HG02610 (cell line): ENCODE results near the gene CTSL.

ENCODE experiments used
- ATAC-seq: cut with Tn5 transposase; IDR thresholded peaks from one replicate; pipeline ENCODE4 v1.9.1; 2021; ENCODE audit warnings: mild to moderate bottlenecking, moderate library complexity; ENCODE audit not compliant: unreplicated experiment

Gene CTSL

DNA sequence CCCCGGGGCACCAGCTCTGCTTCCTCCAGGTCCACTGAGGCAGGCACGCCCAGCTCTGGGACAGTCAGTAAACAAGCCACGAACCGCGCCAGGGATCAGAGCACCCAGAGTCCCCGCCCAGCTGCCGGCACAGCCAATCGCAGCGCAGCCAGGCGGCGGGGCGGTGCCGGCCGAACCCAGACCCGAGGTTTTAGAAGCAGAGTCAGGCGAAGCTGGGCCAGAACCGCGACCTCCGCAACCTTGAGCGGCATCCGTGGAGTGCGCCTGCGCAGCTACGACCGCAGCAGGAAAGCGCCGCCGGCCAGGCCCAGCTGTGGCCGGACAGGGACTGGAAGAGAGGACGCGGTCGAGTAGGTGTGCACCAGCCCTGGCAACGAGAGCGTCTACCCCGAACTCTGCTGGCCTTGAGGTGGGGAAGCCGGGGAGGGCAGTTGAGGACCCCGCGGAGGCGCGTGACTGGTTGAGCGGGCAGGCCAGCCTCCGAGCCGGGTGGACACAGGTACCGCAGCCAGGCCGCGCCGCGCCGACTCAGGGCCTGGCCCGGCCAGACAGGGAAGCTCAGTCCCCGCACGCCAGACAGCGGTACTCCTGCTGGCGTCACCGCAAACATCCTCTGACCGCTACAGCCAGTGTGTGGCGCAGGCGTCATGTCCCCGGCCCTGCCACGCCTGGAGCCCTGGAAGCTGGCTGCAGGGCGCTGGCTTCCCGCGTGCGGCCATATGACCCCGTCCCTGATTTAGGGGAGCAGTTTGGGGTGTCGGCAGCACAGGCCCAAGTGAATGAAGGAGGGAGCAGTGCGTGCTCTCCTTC lies at the start of gene CTSL:
Gene CTSL (plus strand): TSS at position 220 of the 810 bp plus-strand sequence. CDS start 1,485 bp downstream, outside the sequence.
- ATAC-seq = no peak

DNA sequence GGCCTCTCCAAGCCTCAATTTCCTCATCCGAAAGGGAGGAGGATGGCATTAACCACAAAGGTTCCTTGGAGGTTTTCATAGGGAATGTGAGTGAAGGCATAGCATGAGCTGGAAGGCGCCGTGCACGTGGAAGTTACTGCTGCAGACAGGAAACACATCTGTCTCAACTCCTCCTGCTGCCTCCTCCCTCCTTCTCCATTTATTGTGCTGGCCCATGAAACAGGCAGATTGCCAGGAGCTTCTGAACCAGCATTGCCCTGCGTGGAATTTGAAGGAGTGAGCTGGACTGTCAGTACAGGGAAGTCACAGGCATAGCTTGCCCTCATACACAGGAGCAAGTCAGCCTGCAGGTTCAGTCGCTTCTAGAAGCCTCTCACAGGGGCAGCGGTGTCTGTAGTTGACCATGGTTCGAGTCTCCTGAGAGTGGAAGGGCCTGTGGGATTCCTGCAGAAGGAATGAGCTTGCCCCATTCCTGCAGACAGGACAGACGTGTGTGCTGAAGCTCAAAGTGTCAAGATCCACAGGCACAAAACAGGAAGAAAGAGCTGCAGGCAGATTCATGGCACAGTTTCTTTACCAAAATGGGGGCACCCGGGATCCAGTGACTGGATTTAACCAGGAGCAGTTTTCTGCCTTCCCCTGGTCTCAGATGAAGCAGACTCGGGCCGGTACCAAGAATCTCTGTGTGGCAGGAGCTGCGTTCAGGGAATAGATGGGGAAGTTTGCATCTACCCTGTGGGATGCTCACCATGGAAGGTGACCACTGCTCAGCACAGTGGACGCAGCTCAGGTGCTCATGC lies 48.7 kb upstream of the CTSL start:
- ATAC-seq = no peak

DNA sequence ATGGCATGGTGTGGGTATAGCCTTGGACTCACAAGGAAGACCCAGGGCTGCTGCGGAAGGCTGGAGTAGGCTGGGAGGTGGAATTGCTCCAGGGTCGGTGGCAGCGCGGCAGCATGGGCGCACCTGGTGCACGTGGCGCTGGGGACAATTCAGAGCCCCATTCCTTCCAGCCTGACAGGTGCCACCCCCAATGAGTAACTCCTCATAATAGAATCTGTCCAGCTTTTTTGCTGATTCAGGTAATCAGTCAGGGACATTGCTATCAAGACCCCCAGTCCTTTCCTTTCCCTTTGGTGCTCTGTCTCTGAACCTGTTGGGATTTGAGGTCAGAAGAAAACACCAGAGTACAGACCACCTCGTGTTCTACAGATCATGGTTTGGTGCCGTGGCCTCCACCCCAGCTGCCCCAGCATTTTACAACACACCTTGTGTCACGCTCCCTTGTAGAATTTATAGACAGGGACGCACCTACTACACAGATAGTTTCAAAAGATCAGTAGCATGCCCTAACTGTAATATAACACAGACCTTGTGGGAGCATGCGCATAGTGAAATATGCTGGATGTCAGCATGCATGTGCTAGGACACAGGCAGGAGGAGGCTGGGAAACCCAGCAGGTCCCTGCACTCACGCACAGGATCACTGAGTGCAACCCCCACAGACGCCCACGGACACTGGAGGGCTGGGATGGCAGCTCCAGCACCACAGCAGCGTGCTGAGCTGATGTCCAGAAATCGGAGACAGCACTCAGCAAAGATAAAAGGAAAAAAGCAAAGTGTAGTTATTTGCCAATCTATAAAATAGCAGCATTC lies 47.9 kb upstream of the CTSL start:
- no peak for ATAC-seq

- no peak for ATAC-seq
Observed at GRCh38 chr9:87678650-87679355, 47.1 kb upstream of the CTSL start.

GRCh38 chr9:87681271-87682061 lies 44.5 kb upstream of the CTSL start:
- ATAC-seq = no peak

DNA sequence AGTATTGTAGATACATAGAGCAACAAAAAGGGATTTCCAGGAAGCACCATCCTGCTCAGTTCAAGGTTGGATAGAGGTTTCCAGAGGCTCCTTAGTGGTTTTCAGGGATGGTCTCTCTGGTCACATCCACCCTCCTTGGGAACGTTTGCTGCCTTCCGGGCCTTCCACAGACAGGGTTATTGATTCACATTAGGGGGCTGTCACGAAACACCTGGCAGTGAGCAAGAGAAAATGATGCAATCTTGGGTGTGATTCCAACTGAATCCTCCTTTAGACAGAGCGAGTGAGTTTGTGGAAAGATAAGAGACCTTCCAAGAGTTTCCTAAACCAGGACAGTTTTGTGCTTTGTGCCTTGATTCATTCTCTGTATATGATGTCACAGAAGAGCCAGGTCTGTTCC lies 43.8 kb upstream of the CTSL start:
- ATAC-seq = no peak

DNA sequence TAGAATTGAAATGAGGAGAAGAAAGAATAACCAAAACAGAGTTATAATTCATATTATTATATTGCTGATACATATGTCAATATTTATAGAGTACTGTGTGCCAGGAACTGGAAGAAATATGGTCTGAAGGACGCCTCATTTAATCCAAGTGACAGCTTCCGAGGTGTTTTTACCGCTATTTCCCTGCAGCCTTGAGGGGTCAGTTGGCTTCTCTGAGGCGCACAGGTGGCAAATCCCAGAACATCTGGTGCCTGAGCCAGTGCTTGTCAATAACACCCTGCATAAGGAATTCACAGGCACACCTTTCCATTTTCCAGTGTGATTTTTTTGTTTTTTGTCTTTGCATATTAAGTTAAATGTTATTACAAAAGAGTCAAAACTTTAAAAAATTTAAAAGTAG lies 43.3 kb upstream of the CTSL start:
- ATAC-seq = no peak

DNA sequence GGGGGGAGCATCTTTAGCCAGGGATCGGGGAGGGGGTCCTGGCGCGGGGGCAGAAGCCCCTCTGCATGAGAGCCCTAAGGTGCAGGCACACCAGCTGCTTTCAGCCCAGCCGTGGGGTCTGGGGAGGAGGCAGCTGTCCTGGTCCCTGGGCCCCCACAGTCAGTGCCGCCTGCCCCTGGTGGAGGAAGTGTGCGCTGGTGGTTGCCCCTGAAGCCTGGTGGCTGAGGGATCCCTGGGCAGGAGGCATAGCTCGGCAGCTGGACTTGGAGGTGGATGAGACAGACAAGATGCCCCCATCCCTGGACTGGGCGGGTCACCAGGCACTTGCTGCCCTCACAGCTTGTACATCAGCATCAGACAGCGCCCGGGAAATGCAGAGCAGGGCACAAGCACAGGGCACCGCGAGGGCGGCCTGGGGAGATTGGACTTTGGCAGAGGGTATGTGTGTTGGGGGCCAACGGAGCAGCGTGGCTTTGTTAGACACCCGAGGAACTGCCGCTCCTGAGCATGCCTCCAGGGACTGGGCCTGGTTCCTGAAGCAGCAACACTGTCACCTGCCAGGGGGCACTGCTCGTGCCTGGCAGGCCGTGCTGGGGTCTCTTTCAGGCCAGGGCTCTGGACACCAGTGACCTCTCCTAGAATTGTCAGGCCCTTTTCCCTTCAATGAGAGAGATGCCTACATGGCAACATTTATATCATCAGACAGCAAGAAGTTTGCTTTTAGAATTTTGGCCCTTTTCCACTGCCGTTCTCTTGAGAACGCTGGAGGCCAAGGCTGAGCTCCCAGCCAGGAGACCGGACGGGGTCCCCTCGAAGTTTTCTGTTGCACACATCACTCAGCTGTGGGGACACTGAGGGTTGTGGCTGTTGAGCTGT lies 41.9 kb upstream of the CTSL start:
- no peak for ATAC-seq

DNA sequence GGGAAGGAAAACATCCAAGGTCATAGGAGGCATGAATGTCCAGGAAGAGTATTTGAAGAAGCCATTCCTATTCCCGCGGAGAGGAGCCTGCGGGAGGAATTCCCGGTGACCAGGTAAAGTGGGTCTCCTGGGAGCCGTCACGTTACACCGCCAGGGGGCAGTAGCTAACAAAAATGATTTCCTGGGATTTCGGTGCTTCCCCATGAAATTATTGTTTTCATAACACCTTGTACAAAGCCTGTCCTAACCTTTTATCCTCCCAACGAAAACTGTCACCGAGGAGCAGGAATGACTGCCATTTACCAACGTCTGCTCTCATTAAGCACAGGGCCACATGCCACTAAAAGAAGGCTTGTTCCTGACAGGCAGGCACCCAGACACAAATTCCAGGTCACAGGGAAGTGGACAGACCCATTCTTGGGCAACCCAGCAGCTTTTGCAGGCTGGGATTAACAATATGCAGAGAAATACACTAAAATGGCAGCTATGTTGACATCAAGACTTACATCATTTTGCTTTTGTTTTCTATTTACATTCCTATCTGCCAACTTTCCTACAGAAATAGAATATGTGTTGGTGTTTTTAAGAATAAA lies 41.2 kb upstream of the CTSL start:
- no peak for ATAC-seq

- ATAC-seq = no peak
Observed at GRCh38 chr9:87685441-87685840, 40.5 kb upstream of the CTSL start.

DNA sequence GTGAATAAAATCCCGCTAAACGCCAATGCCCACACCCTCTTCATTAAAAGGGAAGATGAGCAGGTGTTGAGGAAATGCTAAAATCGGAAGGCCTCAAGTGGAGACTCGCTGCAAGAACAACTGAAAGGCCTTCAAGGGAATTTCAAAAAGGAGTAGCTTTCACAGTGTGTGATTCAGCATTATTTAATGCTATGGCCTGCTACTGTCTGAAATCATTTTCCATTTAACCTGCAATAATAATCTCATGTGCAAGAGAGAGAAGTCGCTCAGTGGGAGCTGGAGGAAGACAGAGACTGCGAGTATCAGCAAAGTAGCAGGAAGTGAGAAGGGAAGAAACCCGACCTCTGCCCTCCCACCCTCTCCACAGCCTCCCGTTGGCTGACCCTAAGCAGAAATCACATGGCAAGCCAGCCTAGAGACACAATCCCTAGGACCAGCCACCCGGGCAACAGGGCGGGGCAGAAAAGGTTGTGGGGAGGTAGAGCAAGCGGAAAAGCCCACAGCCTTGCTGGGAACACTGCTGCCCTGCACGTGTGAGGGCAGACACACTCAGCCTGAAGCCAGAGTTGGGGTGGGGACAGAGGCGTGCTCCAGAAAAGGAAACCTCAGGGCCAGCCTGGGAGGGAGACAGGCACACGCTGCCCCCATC lies 39.9 kb upstream of the CTSL start:
- no peak for ATAC-seq

DNA sequence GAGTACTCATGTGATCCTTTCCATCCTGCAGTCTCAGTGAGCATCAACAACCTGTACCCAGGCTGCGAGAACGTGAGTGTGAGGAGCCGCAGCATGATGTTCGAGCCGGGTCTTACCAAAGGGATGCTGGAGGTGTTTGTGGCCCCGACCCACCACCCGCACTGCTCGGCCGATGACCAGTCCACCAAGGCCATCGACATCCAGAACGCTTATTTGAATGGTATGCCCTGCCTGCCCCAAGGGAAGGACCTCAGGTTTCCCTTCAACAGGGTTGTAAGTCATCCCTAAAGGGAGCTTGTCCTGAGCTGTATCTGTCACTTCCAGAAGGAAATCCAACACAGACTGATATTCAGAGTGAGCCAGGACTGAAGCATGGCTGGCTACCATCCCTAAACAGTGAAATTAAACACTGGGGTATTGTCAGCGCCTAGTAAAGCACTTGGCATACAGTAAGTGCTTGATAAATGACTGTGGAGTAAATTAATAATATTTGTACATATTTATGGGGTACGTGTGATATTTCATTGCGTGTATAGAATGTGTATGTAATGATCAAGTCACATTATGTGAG lies 39.3 kb upstream of the CTSL start:
- ATAC-seq = no peak

DNA sequence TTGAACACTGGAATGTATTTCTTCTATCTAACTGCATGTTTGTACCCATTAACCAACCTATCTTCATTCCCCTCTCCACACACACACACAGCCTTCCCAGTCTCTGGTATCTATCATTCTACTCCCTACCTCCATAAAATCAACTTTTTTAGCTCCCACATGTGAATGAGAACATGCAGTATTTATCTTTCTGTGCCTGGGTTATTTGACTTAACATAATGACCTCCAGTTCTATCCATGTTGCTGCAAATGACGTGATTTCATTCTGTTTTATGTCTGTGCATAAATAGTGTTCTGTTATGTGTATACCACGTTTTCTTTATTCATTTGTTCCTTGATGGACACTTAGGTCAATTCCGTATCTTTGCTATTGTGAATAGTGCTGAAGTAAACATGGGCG lies 38.7 kb upstream of the CTSL start:
- ATAC-seq = no peak

DNA sequence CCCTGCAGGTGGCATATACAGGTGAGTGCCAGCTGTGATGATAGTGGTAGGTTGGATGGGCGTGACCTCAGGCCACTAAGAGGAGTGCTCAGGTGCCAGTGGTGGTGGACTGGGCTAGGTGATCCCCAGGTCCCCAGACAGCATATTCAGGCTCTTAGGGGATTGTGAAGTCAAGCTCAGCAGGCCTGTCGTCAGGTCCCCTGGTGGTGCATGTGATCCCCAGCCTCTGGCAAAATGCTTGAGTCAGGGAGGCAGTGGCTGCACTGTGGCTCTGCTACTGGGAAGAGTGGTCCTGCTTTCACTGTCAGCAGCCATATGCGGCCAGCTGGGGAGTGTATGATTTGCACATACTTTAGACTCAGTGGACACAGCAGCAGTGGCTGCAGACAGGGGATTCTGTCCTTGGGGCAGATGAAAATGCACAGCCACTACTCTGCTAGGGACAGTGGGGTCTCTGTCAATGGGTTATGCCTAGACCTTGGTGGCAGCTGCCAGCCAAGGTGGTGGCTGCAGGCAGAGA lies 31.6 kb upstream of the CTSL start:
- ATAC-seq = no peak

DNA sequence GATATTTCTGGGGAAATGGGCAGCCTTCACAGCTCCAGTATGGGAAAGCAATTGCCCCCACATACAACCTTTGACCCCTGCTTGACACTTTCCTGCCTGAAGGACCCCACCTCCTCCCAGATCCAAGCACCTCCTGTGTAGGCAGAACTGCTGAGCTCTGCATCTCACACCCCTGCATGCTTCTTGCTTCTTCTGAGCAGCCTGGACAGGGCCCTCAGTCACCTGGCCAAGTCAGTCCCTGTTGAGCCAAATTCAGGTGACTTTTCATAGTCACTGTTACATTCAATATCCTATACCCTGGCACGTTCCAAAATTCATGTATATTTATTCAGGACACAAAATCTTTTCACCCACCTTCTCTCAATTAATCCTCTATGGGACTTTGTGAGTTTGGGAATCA lies 30.4 kb upstream of the CTSL start:
- no peak for ATAC-seq

DNA sequence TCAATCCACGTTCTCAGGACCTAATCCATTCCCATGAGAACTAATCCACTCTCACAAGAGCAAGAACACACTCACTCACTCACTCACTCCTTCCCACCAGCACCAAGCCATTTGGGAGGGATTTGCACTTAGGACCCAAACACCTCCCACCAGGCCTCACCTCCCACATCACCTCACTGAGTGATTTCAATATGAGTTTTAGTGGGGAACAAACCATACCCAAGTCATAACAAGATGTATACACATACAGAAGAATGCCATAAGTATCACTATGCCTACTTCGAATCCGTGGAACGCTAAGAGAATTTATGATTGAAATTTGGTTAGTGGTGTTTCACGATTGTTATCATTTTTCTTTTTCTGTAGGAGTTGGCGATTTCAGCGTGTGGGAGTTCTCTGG lies 29.3 kb upstream of the CTSL start:
- no peak for ATAC-seq

- no peak for ATAC-seq
Observed at GRCh38 chr9:87698069-87698809, 27.7 kb upstream of the CTSL start.
